Heart left ventricle (tissue), 13 donors: Measurements from ENCODE around the gene METTL27.

Experiments
- POLR2A ChIP-seq, 2 donors: fragments of 450-650 bp; IDR thresholded peaks; one replicate each; pipeline ENCODE4 v1.6.1; 2017; ENCODE audit warnings: antibody characterized with exemption in 2 of 2, mild to moderate bottlenecking in 2 of 2, moderate library complexity in 2 of 2
- TF ChIP-seq, protein P1 (sequence below), 12 donors: fragments of 200-600 bp; sonication (generic) in 4 of 12; IDR thresholded peaks; one replicate each; pipeline versions ENCODE4 v1.5.0 to v1.8.0; 2018 to 2022; ENCODE audit warnings: antibody characterized with exemption in 12 of 12, mild to moderate bottlenecking in 5 of 12
- donor health status: ischemic (EF 13 %, LVEDD 7.1; RV severe dilation, severe dysfunction).
- donor health status: DM: no; HTN: yes; CAD: no.
- donor health status: DM: no; HTN: no; CAD: no.
- donor health status: ischemic (EF 25% LVEDD 6.9; RV normal size, moderate dysfunction).
- donor health status: ischemic (EF 25% LVEDD 5.7; RV mildly dilated, moderate dysfunction).
- donor health status: ischemic (EF 35%, LVEDD 5.7; RV mildly dilated, moderate dysfunction).
- donor health status: nonischemic (EF 11% LVEDD 7.7; RV severe dilation, severe dysfunction).
- donor health status: DM: yes; HTN: yes; CAD: no.
- donor health status: PGD.
- donor health status: ischemic (EF 29% LVEDD 5.4; RV normal size, mild dysfunction).
- donor health status: nonischemic (EF 23%, LVEDD 6.1; RV moderate dilation, normal function).

DNA sequence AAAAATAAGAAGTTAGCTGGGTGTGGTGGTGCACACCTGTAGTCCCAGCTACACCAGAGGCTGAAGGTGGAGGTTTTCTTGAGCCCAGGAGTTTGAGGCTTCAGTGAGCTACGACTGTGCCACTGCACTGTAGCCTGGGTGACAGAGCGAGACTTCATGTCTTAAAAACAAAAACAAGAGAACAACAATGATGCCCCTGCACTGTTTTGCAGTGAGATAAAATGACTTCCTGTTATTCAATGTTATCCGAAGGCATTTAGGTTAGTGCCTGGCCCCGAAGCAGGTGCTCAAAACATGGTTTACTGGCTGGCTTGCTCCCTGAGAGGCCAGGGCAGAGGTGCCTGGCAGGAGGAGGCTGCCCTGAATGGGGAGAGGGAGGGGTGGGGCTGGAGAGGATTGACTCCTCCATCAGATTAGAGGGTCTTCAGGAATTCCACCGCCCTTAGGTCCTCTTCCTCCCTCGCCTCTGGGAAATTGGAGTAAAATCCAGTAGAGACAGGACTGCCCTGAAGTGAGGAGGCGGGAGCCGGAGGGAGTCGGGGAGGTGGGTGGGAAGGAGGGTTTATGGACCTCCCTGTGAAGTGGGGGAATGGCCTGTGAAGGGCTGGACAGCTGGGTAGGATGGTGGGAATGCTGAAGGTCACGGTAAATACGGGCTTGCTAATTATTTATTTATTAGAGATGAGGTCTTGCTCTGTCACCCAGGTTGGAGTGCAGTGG is 18.3 kb downstream of the METTL27 start:
- TF ChIP-seq, protein P1, sequence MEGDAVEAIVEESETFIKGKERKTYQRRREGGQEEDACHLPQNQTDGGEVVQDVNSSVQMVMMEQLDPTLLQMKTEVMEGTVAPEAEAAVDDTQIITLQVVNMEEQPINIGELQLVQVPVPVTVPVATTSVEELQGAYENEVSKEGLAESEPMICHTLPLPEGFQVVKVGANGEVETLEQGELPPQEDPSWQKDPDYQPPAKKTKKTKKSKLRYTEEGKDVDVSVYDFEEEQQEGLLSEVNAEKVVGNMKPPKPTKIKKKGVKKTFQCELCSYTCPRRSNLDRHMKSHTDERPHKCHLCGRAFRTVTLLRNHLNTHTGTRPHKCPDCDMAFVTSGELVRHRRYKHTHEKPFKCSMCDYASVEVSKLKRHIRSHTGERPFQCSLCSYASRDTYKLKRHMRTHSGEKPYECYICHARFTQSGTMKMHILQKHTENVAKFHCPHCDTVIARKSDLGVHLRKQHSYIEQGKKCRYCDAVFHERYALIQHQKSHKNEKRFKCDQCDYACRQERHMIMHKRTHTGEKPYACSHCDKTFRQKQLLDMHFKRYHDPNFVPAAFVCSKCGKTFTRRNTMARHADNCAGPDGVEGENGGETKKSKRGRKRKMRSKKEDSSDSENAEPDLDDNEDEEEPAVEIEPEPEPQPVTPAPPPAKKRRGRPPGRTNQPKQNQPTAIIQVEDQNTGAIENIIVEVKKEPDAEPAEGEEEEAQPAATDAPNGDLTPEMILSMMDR (IDR thresholded peaks at IDR 0.05): no peak
- TF ChIP-seq POLR2A (IDR thresholded peaks at IDR 0.05): no peak
